HG03469 (cell line): ENCODE data around the gene GCC2.
"Not testable (repeated sequence)": the region's sequence is repeated elsewhere in the genome, so short reads cannot be mapped to it uniquely, and the experiment has no call there.

ENCODE experiments used
- ATAC-seq: cut with Tn5 transposase; IDR thresholded peaks from one replicate; pipeline ENCODE4 v1.9.1; 2021; ENCODE audit warnings: mild to moderate bottlenecking, moderate library complexity, moderate number of reproducible peaks; ENCODE audit not compliant: unreplicated experiment

GCC2 gene

GRCh38 chr2:108448678-108449409 lies at the start of gene GCC2:
GCC2 (plus strand) TSS chr2:108449206; CDS start chr2:108449275, 69 bp downstream.
- ATAC-seq, result peak; percentile 98

GRCh38 chr2:108399479-108399878 lies 49.5 kb upstream of the GCC2 start:
- ATAC-seq, result no peak

GRCh38 chr2:108401800-108402199 lies 47.2 kb upstream of the GCC2 start:
- ATAC-seq, result no peak

- no peak for ATAC-seq
These were observed 45.5 kb upstream of the GCC2 start for GRCh38 chr2:108403494-108403893.

GRCh38 chr2:108404784-108405397 lies 44.1 kb upstream of the GCC2 start:
- ATAC-seq, result no peak

GRCh38 chr2:108407864-108408729 lies 40.9 kb upstream of the GCC2 start:
- no peak for ATAC-seq

GRCh38 chr2:108409768-108410167 lies 39.2 kb upstream of the GCC2 start:
- no peak for ATAC-seq

GRCh38 chr2:108412995-108413710 lies 35.9 kb upstream of the GCC2 start:
- ATAC-seq, result no peak

- ATAC-seq, result no peak
These were observed 35.3 kb upstream of the GCC2 start for GRCh38 chr2:108413711-108414095.

- ATAC-seq, result no peak
These were observed 34.6 kb upstream of the GCC2 start for GRCh38 chr2:108414256-108414876.

- ATAC-seq, result no peak
These were observed 34.1 kb upstream of the GCC2 start for GRCh38 chr2:108414945-108415344.

GRCh38 chr2:108417254-108417653 lies 31.8 kb upstream of the GCC2 start:
- ATAC-seq, result no peak

- ATAC-seq, result no peak
These were observed 30.6 kb upstream of the GCC2 start for GRCh38 chr2:108418416-108418815.

GRCh38 chr2:108423067-108423466 lies 25.9 kb upstream of the GCC2 start:
- no peak for ATAC-seq

GRCh38 chr2:108423502-108424251 lies 25.3 kb upstream of the GCC2 start:
- ATAC-seq, result no peak

- ATAC-seq, result no peak
These were observed 20.6 kb upstream of the GCC2 start for GRCh38 chr2:108428286-108429009.

- ATAC-seq, result not testable (repeated sequence)
These were observed 13.4 kb upstream of the GCC2 start for GRCh38 chr2:108435578-108435977.

- no peak for ATAC-seq
These were observed 12.0 kb upstream of the GCC2 start for GRCh38 chr2:108436976-108437375.

- no peak for ATAC-seq
These were observed 7.3 kb upstream of the GCC2 start for GRCh38 chr2:108441712-108442111.
